Endothelial cell of umbilical vein (primary cell): Measurements from ENCODE around the gene ZNF503. TPM values are rescaled to one million over a fixed set of nuclear protein-coding genes. Genes with fewer than 3 reads are reported as not detected.

ENCODE experiments used
- BruUV-seq: library from RNA; stranded (reverse); fragments of 400-500 nt; replicated peaks from 2 replicates; lab custom pipeline; 2021; lab: Mats Ljungman, UMichigan
- CTCF ChIA-PET: fragments of 300-600, 350-600 bp; sonication (Branson Sonifier 250); formaldehyde crosslinking; loops from one replicate; lab custom pipeline; 2021; ENCODE audit warnings: antibody characterized with exemption, inconsistent platforms; lab: Charles Lee
- POLR2A ChIA-PET: fragments of 300-600, 350-600 bp; sonication (Branson Sonifier 250); formaldehyde crosslinking; loops from one replicate; lab custom pipeline; 2021; ENCODE audit warnings: antibody characterized with exemption, inconsistent platforms; lab: Charles Lee
- DNase-seq: peaks from one replicate; pipeline ENCODE4 v3.0.0-alpha.2; 2011; ENCODE audit warnings: low read depth, low spot score
- FAIRE-seq: peaks from 2 replicates; lab custom pipeline; 2011; peaks lifted over from hg19 to GRCh38; lab: Jason Lieb, UNC
- H2AFZ ChIP-seq: 2 replicates; pipeline ENCODE4 v1.6.0; 2012; ENCODE audit warnings: low read depth, low read length, control low read depth, inconsistent platforms
- H3K27ac ChIP-seq: 2 replicates; pipeline ENCODE4 v1.5.1; 2011; ENCODE audit warnings: low read depth, mild to moderate bottlenecking, control low read depth, low read length, moderate library complexity; ENCODE audit not compliant: insufficient read depth
- H3K27me3 ChIP-seq, 2 experiments: 2 replicates each; pipeline versions ENCODE4 v1.6.0 to v1.6.1; 2011; ENCODE audit warnings: low read length in 2 of 2, mixed read lengths in 1 of 2; ENCODE audit not compliant: control insufficient read depth in 2 of 2, insufficient read depth in 2 of 2
- H3K36me3 ChIP-seq, 2 experiments: 2 replicates in 1 of 2; 3 replicates in 1 of 2; pipeline ENCODE4 v1.5.1; 2011; ENCODE audit warnings: low read length in 2 of 2, mild to moderate bottlenecking in 1 of 2, moderate library complexity in 1 of 2; ENCODE audit not compliant: control insufficient read depth in 2 of 2, insufficient read depth in 2 of 2; ENCODE audit errors: extremely low read depth in 1 of 2
- H3K4me1 ChIP-seq: 3 replicates; pipeline ENCODE4 v1.5.1; 2011; ENCODE audit warnings: mild to moderate bottlenecking, low read length; ENCODE audit not compliant: control insufficient read depth, insufficient read depth; ENCODE audit errors: extremely low read depth
- H3K4me2 ChIP-seq: 2 replicates; pipeline ENCODE4 v1.6.1; 2011; ENCODE audit warnings: low read length, control low read depth, mixed read lengths; ENCODE audit not compliant: insufficient read depth
- H3K4me3 ChIP-seq, 3 experiments: fragments of 200-600 bp in 1 of 3; sonication (generic), shearing (Covaris generic) in 1 of 3; replicated peaks in 1 of 3; 2 replicates each; pipeline ENCODE4 v1.5.1; 2011 to 2016; ENCODE audit warnings: control low read depth in 3 of 3, low read length in 3 of 3, mild to moderate bottlenecking in 2 of 3, inconsistent platforms in 1 of 3, low read depth in 1 of 3, moderate library complexity in 1 of 3; ENCODE audit not compliant: insufficient read depth in 1 of 3
- H3K79me2 ChIP-seq: 2 replicates; pipeline ENCODE4 v1.6.0; 2012; ENCODE audit warnings: low read length, inconsistent platforms; ENCODE audit not compliant: control insufficient read depth, insufficient read depth
- H3K9ac ChIP-seq: replicated peaks from 2 replicates; pipeline ENCODE3; 2011; ENCODE audit warnings: low read length, control low read depth; ENCODE audit not compliant: insufficient read depth; ENCODE audit errors: extremely low read depth
- H3K9me1 ChIP-seq: replicated peaks from 3 replicates; pipeline ENCODE4 v1.6.0; 2011; ENCODE audit warnings: mild to moderate bottlenecking, low read length; ENCODE audit not compliant: control insufficient read depth, insufficient read depth; ENCODE audit errors: extremely low read depth
- H3K9me3 ChIP-seq: replicated peaks from 2 replicates; pipeline ENCODE4 v1.5.1; 2012; ENCODE audit warnings: low read length, inconsistent platforms; ENCODE audit not compliant: control insufficient read depth, insufficient read depth
- H4K20me1 ChIP-seq: replicated peaks from 2 replicates; pipeline ENCODE3; 2011; ENCODE audit warnings: mild to moderate bottlenecking, low read length; ENCODE audit not compliant: control insufficient read depth, insufficient read depth; ENCODE audit errors: extremely low read depth
- EZH2 ChIP-seq: IDR thresholded peaks from 2 replicates; pipeline ENCODE4 v1.6.1; 2012; ENCODE audit warnings: borderline replicate concordance, low read depth, mild to moderate bottlenecking, moderate library complexity, low read length, inconsistent platforms; ENCODE audit not compliant: severe bottlenecking
- FOS ChIP-seq: IDR thresholded peaks from 2 replicates; pipeline ENCODE4 v1.6.1; 2011; ENCODE audit warnings: mild to moderate bottlenecking, low read length, moderate library complexity, borderline replicate concordance; ENCODE audit not compliant: insufficient read depth
- JUN ChIP-seq: IDR thresholded peaks from 2 replicates; pipeline ENCODE4 v1.6.1; 2011; ENCODE audit warnings: borderline replicate concordance, low read depth; ENCODE audit not compliant: insufficient read length, insufficient read depth
- MYC ChIP-seq: IDR thresholded peaks from one replicate; pipeline ENCODE4 v1.6.1; 2011; ENCODE audit warnings: mild to moderate bottlenecking, low read depth, low read length
- POLR2A ChIP-seq: IDR thresholded peaks from 2 replicates; pipeline ENCODE4 v1.6.1; 2012; ENCODE audit warnings: low read depth, mild to moderate bottlenecking, control low read depth, low read length
- dilution Hi-C: fragments of 300-500 bp; cut with MboI; formaldehyde crosslinking; loops from one replicate; pipeline ENCODE4 v1.15.0; 2019; ENCODE audit warnings: low sequenced_read_pairs; ENCODE audit not compliant: extremely low pct_ligation_motif_present
- intact Hi-C: fragments of 100-400 bp; cut with micrococcal nuclease; formaldehyde crosslinking; loops from one replicate; pipeline ENCODE4 v1.10.0; 2022
- polyA plus RNA-seq, 4 experiments: library from polyadenylated mRNA; depleted of rRNA in 3 of 4; stranded (reverse) in 3 of 4; unstranded in 1 of 4; fragments of >200 nt; gene quantifications; 2 replicates each; pipeline versions ENCODE4 v1.2.1 to v1.2.3, GENCODE V29; 2011 to 2012; ENCODE audit warnings: missing spikeins in 1 of 4
- total RNA-seq: library from RNA; stranded (reverse); gene quantifications from 2 replicates; pipeline ENCODE4 v1.2.3, GENCODE V29; 2021

The ZNF503 gene
- total and polyA plus RNA-seq, 2 donors (not counting 3 experiments of a cell fraction or from before 2014, with no cell fraction given) = 0.58 to 2.2 TPM

GRCh38 chr10:75403939-75404814 lies 2.6 kb upstream of the ZNF503 start:
- Histone ChIP-seq H3K9me1 (no peaks in the 10 kb centered on the region), H3K4me3 (peak overlapping the region in 1 of 3 experiments; percentile 77), H3K9me3 (no peaks in the 10 kb centered on the region), H3K4me2 (no peak overlapping the region), H3K9ac (no peak overlapping the region), H3K36me3 (no peaks in the 10 kb centered on the region), H2AFZ (no peak overlapping the region), H3K4me1 (peaks cover 24% of the 10 kb centered on the region), H3K27ac (no peak overlapping the region), H3K79me2 (peaks cover 6% of the 10 kb centered on the region), H3K27me3 (peaks cover 26 to 63% of the 10 kb centered on the region in 2 experiments), H4K20me1 (no peaks in the 10 kb centered on the region)
- intact Hi-C loops = loop anchor here (2.0 to 5.0 kb wide), 4 partner anchors 63 to 463 kb away; no protein-coding TSS in a partner anchor
- CTCF ChIA-PET = interaction anchor here (0.6 to 1.0 kb wide), 2 partner anchors 9 to 507 kb away, joined by 3 to 6 read pairs; no protein-coding TSS in a partner anchor
- no TSS peak for BruUV-seq
- TF ChIP-seq EZH2 = peak; percentile 78
- TF ChIP-seq POLR2A = no peak
- FAIRE-seq = no peak
- DNase-seq = no peak
- POLR2A ChIA-PET = no interaction called here
- dilution Hi-C loops = no loop called here

DNA sequence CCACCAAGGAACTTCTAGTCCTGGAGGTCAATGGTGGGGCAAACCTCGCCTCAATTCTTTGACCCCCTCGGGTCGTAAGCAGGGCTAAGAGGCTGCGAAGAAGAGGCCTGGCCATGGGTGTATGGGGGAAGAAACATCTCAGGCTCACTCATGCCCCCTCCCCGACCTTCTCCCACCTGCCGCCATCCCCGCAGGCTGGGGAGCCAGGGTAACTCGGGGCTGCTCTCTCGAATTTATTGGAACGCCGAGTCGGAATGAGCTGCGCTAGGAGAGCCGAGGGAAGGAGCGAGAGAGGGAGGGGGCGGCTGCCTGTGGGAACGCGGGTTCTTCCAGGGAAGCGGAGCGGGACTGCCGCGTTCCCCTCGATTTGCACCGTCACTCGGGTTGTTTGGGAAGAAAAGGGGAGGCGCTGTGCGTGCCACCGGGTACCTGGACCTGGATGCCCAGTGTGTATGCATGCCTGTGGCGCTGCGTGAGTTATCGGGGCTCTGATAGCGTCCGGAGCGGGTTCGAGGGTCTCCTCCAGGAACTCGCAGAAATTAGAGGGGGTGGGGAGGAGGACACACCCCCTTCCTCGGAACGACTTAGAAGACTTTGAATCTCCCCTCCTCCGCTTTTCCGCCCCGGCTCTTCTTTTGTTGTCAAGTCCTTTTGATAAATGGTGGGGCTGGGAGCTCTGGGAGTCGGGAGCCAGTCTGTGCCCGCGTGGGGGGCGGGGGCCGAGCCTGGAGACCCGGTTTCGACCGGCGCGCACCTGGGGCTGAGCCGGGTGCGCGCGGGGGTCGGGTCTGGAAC lies 1.8 kb upstream of the ZNF503 start:
- Histone ChIP-seq H3K4me1 (peaks cover 26% of the 10 kb centered on the region), H3K4me2 (peak overlapping the region; percentile 88), H3K27me3 (peaks cover 26 to 65% of the 10 kb centered on the region in 2 experiments), H3K4me3 (peak overlapping the region in 2 of 3 experiments; percentile 72 to 77), H2AFZ (peak overlapping the region; percentile 93), H3K36me3 (no peaks in the 10 kb centered on the region), H3K27ac (no peak overlapping the region), H3K9me3 (no peaks in the 10 kb centered on the region), H3K9ac (no peak overlapping the region), H3K79me2 (peaks cover 11% of the 10 kb centered on the region), H4K20me1 (no peaks in the 10 kb centered on the region), H3K9me1 (no peaks in the 10 kb centered on the region)
- intact Hi-C loops = loop anchor here (2.0 to 5.0 kb wide), 4 partner anchors 64 to 464 kb away; no protein-coding TSS in a partner anchor
- CTCF ChIA-PET = interaction anchor here (1.0 kb wide), 1 partner anchor 8 kb away, joined by 6 read pairs; no protein-coding TSS in a partner anchor
- dilution Hi-C loops = no loop called here
- TF ChIP-seq MYC (no peak), EZH2 (peak; percentile 95), JUN (no peak), FOS (no peak)
- FAIRE-seq = no peak
- POLR2A ChIA-PET = no interaction called here
- peak; percentile 19 for DNase-seq
- BruUV-seq = no TSS peak
